GM21447 (cell line): Measurements from ENCODE around the gene PTPN14.

ENCODE experiments used
- ATAC-seq: cut with Tn5 transposase; IDR thresholded peaks from one replicate; pipeline ENCODE4 v1.9.1; 2021; ENCODE audit not compliant: unreplicated experiment

Gene PTPN14

GRCh38 chr1:214380396-214380795 is 171.0 kb downstream of the PTPN14 start:
- ATAC-seq: no peak

GRCh38 chr1:214379236-214379970 is 172.0 kb downstream of the PTPN14 start:
- no peak for ATAC-seq

- no peak for ATAC-seq
Measured at GRCh38 chr1:214378492-214378891, 172.9 kb downstream of the PTPN14 start.

GRCh38 chr1:214377886-214378285 is 173.5 kb downstream of the PTPN14 start:
- no peak for ATAC-seq

- ATAC-seq: no peak
Measured at GRCh38 chr1:214377485-214377884, 173.9 kb downstream of the PTPN14 start.

GRCh38 chr1:214372092-214372491 is 179.3 kb downstream of the PTPN14 start:
- ATAC-seq: no peak

GRCh38 chr1:214370615-214371014 is 180.8 kb downstream of the PTPN14 start:
- ATAC-seq: no peak

- ATAC-seq: no peak
Measured at GRCh38 chr1:214369364-214369763, 182.0 kb downstream of the PTPN14 start.

- no peak for ATAC-seq
Measured at GRCh38 chr1:214367841-214368240, 183.6 kb downstream of the PTPN14 start.

GRCh38 chr1:214364786-214365295 is 186.6 kb downstream of the PTPN14 start:
- ATAC-seq: no peak

- no peak for ATAC-seq
Measured at GRCh38 chr1:214364386-214364785, 187.0 kb downstream of the PTPN14 start.

GRCh38 chr1:214363386-214363785 is 188.0 kb downstream of the PTPN14 start:
- ATAC-seq: no peak

- no peak for ATAC-seq
Measured at GRCh38 chr1:214362188-214362882, 189.1 kb downstream of the PTPN14 start.

- ATAC-seq: no peak
Measured at GRCh38 chr1:214361636-214362035, 189.8 kb downstream of the PTPN14 start.

GRCh38 chr1:214360525-214361164 is 190.8 kb downstream of the PTPN14 start:
- ATAC-seq: no peak

GRCh38 chr1:214360116-214360515 is 191.3 kb downstream of the PTPN14 start:
- ATAC-seq: no peak

- ATAC-seq: no peak
Measured at GRCh38 chr1:214354440-214355148, 196.8 kb downstream of the PTPN14 start.

- ATAC-seq: no peak
Measured at GRCh38 chr1:214352838-214353237, 198.6 kb downstream of the PTPN14 start.

GRCh38 chr1:214351551-214352277 is 199.7 kb downstream of the PTPN14 start:
- no peak for ATAC-seq

GRCh38 chr1:214349781-214350180 is 201.6 kb downstream of the PTPN14 start:
- ATAC-seq: no peak

GRCh38 chr1:214349008-214349407 is 202.4 kb downstream of the PTPN14 start:
- ATAC-seq: no peak
